Lower lobe of right lung (tissue), 2 donors: Measurements from ENCODE around the gene MGMT. TPM values are rescaled to one million over a fixed set of nuclear protein-coding genes. Genes with fewer than 3 reads are reported as not detected.

Experiments used
- ATAC-seq, 2 donors: fragments of 200-7000 bp; cut with Tn5 transposase; one replicate each; pipeline ENCODE4 v1.9.1; 2020 to 2022; ENCODE audit warnings: mild to moderate bottlenecking in 2 of 2, moderate library complexity in 2 of 2
- DNase-seq: peaks from one replicate; pipeline ENCODE4 v3.0.0-alpha.2; 2020
- H3K27ac ChIP-seq: fragments of 200-600 bp; one replicate; pipeline ENCODE4 v1.8.0; 2022
- H3K27me3 ChIP-seq: fragments of 200-600 bp; one replicate; pipeline ENCODE4 v1.8.0; 2022; ENCODE audit warnings: low read depth
- H3K36me3 ChIP-seq: fragments of 200-600 bp; one replicate; pipeline ENCODE4 v1.8.0; 2022; ENCODE audit warnings: mild to moderate bottlenecking
- H3K4me1 ChIP-seq: fragments of 200-600 bp; one replicate; pipeline ENCODE4 v1.8.0; 2022
- H3K4me3 ChIP-seq: fragments of 200-600 bp; one replicate; pipeline ENCODE4 v1.8.0; 2022; ENCODE audit warnings: mild to moderate bottlenecking
- H3K9me3 ChIP-seq: fragments of 200-600 bp; one replicate; pipeline ENCODE4 v1.8.0; 2022
- intact Hi-C: fragments of 100-400 bp; cut with DNase I; formaldehyde crosslinking; loops from one replicate; pipeline ENCODE4 v1.11.0; 2022
- total RNA-seq: library from RNA; stranded (reverse); fragmentation: NEBNext Ultra II Directional; extraction: Animal tissue kit (Norgen Biotek cat#: 25700); gene quantifications from one replicate; pipeline ENCODE4 v1.2.1, GENCODE V29; 2021
- TF ChIP-seq, protein P1 (sequence below): fragments of 200-600 bp; IDR thresholded peaks from one replicate; pipeline ENCODE4 v1.8.0; 2022; ENCODE audit warnings: antibody characterized with exemption, mild to moderate bottlenecking
- donor health status: DM: no; HTN: yes; CAD: no; lungs with severe emphysema.

MGMT gene
- total RNA-seq, 1 donor from 2014 or later, result 19.9 TPM

DNA sequence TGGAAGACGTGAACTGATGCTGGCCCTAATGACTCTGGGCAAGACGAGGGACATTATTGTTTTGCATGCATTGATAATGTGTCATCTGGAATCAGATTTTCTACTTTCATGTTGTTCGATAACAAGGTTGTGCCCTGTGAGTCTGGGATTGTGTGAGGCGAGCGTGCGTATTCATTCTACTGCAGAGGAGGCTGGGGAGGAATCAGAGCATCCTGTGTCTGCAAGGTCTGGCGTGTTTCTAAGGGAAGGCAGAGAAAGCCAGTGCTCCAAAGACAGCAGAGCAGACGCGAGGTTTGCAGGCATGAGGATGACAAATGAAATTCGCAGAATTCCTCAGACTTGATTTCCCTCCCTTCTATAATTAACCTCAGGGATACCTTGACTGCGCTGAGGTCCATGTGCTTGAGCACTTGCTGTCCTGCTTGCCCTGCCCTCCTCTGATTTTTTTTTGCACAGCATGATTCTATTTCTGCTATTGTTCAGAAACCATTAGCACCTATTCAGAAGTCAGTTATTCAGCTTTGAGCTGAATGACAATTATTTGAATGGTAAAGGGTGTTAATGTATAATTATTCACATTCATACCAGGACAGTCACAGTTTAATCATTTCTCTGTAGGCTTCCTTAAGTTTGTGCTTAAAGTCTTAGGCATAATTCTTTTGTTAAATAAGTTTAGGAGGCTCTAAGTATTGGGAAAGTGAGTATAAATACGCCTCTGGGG lies 263.4 kb downstream of the MGMT start:
- H3K27ac ChIP-seq, result no peak overlapping the region
- no peaks in the 10 kb centered on the region for H3K27me3 ChIP-seq
- H3K9me3 ChIP-seq, result peaks cover 4% of the 10 kb centered on the region
- DNase-seq (no peak), ATAC-seq (no peak)
- H3K36me3 ChIP-seq, result no peaks in the 10 kb centered on the region
- H3K4me3 ChIP-seq, result no peak overlapping the region
- H3K4me1 ChIP-seq, result no peaks in the 10 kb centered on the region
- TF ChIP-seq, protein P1, sequence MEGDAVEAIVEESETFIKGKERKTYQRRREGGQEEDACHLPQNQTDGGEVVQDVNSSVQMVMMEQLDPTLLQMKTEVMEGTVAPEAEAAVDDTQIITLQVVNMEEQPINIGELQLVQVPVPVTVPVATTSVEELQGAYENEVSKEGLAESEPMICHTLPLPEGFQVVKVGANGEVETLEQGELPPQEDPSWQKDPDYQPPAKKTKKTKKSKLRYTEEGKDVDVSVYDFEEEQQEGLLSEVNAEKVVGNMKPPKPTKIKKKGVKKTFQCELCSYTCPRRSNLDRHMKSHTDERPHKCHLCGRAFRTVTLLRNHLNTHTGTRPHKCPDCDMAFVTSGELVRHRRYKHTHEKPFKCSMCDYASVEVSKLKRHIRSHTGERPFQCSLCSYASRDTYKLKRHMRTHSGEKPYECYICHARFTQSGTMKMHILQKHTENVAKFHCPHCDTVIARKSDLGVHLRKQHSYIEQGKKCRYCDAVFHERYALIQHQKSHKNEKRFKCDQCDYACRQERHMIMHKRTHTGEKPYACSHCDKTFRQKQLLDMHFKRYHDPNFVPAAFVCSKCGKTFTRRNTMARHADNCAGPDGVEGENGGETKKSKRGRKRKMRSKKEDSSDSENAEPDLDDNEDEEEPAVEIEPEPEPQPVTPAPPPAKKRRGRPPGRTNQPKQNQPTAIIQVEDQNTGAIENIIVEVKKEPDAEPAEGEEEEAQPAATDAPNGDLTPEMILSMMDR, result no peak
- intact Hi-C loops, result no loop called here

DNA sequence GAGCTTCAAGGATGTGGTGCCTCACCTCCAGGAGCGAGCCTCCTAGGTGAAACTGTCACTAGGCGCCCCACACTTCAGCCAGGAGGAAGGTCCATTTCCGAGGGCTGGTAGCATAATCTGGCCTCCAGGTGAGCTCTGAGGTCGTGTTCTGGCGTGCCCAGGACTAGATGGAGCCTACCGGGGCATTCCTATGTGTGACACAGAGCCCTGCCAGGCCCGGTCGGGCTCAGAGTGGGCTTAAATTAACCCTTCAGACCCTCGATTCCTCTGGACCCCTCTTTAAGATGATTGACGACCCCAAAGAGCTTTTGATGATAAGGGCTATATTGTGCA lies 263.9 kb downstream of the MGMT start:
- intact Hi-C loops, result no loop called here
- ATAC-seq (no peak), DNase-seq (no peak)
- H3K4me1 ChIP-seq, result no peaks in the 10 kb centered on the region
- TF ChIP-seq, protein P1, result no peak
- peaks cover 4% of the 10 kb centered on the region for H3K9me3 ChIP-seq
- no peaks in the 10 kb centered on the region for H3K27me3 ChIP-seq
- no peak overlapping the region for H3K27ac ChIP-seq
- H3K4me3 ChIP-seq, result no peak overlapping the region
- H3K36me3 ChIP-seq, result no peaks in the 10 kb centered on the region

DNA sequence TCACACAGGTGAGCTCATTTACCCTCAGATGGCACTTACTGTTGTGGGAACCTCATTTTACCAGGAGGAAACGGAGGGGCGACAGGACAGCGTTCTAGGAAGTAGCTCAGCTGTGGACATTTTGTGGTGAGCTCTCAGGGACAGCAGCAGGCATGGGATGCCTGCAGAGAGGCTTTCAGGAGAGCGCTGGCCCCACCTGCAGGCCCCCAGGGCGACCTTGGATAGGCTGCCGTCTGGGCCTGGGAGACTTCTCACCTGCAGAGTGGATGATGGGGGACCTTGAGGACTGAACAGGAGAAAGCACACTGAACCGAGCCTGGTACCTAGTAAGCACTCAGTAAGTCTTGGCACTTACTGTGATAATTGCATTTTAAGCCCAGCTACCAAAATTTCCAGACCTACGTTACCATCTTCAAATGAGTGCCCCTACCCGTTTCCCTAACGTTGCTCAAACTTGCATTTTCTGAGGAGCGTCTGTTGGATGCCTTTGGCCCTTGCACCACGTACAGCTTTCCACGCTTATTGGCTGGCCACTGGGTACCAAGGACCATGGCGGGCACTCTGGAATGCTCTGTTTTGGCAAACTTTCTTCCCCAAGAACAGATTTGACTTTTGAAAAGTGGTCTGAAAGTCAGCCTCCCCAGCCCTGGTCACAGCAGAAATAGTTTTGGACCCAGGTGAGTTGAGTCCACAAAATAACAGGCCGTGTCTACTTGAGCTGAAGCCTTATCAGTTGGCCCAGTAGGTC lies 273.7 kb downstream of the MGMT start:
- H3K4me3 ChIP-seq, result no peak overlapping the region
- no peak overlapping the region for H3K27ac ChIP-seq
- no peak for ATAC-seq
- peaks cover 6% of the 10 kb centered on the region for H3K9me3 ChIP-seq
- TF ChIP-seq, protein P1, result no peak
- DNase-seq, result no peak
- H3K27me3 ChIP-seq, result no peaks in the 10 kb centered on the region
- no peaks in the 10 kb centered on the region for H3K36me3 ChIP-seq
- no peaks in the 10 kb centered on the region for H3K4me1 ChIP-seq
- intact Hi-C loops, result no loop called here

DNA sequence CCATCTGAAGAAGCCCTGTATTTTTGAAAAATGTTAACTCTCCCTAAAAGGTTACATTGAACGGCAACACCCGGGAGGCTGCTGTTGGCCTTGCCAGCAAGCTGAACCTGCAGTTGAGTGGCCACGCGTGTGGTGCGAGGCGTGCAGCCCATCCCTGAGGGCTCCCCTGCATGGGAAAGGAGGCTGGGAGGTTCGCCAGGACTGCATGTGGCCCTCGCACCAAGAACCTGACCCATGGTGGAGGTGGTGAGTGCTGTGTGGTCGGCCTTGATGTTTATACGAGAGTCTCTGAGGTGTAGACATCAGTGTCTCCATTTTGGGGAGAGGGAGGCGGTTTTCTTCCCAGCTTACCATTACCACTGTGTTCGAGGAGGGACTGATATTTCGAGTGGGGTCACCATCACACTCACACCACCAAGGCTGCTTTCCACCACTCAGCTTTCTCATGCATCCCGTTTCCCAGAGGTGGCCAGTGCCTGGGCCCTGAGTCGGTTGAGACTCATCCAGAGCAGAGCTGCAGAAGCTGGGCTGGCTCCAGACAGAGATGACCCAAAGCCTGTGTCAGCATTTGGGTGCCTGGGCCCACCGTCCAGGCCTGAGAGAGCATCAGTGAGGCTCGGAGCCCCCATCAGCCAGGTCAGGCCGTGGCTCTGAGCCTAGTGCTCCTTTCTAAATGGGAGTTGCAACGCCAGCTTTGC lies 274.4 kb downstream of the MGMT start:
- no peaks in the 10 kb centered on the region for H3K4me1 ChIP-seq

More for the DNA sequence above, 274.4 kb downstream of the MGMT start:
- TF ChIP-seq, protein P1, result no peak
- Histone ChIP-seq H3K36me3 (no peaks in the 10 kb centered on the region), H3K27ac (no peak overlapping the region), H3K27me3 (no peaks in the 10 kb centered on the region), H3K4me3 (no peak overlapping the region), H3K9me3 (peaks cover 6% of the 10 kb centered on the region)
- intact Hi-C loops, result no loop called here
- ATAC-seq (no peak), DNase-seq (no peak)
